Parathyroid adenoma (tissue), 2 donors: Measurements from ENCODE around the gene TYMS.

Source experiments
- H2AFZ ChIP-seq: fragments of 300-600 bp; sonication (generic); one replicate; pipeline ENCODE4 v1.7.0; 2017; ENCODE audit warnings: antibody characterized with exemption, mild to moderate bottlenecking
- H3K27ac ChIP-seq: fragments of 300-600 bp; sonication (generic); one replicate; pipeline ENCODE4 v1.7.0; 2017
- H3K27me3 ChIP-seq: fragments of 300-600 bp; sonication (generic); one replicate; pipeline ENCODE4 v1.7.0; 2017; ENCODE audit warnings: low read length; ENCODE audit not compliant: control insufficient read depth, insufficient read depth
- H3K36me3 ChIP-seq: fragments of 300-600 bp; sonication (generic); one replicate; pipeline ENCODE4 v1.7.0; 2017; ENCODE audit warnings: low read length; ENCODE audit not compliant: control insufficient read depth, insufficient read depth
- H3K4me1 ChIP-seq: fragments of 300-600 bp; sonication (generic); one replicate; pipeline ENCODE4 v1.7.0; 2017; ENCODE audit warnings: control low read depth
- H3K4me2 ChIP-seq: fragments of 300-600 bp; sonication (generic); one replicate; pipeline ENCODE4 v1.7.0; 2017; ENCODE audit warnings: low read length
- H3K4me3 ChIP-seq: fragments of 300-600 bp; sonication (generic); one replicate; pipeline ENCODE4 v1.7.0; 2017; ENCODE audit warnings: low read depth, low read length
- H3K79me2 ChIP-seq: fragments of 300-600 bp; sonication (generic); one replicate; pipeline ENCODE4 v1.7.0; 2017; ENCODE audit warnings: control low read depth
- H3K9ac ChIP-seq: fragments of 300-600 bp; sonication (generic); one replicate; pipeline ENCODE4 v1.7.0; 2017; ENCODE audit warnings: mild to moderate bottlenecking
- H3K9me3 ChIP-seq: fragments of 300-600 bp; sonication (generic); one replicate; pipeline ENCODE4 v1.7.0; 2017; ENCODE audit warnings: low read length; ENCODE audit not compliant: control insufficient read depth
- CTCF ChIP-seq: fragments of 300-600 bp; sonication (generic); IDR thresholded peaks from one replicate; pipeline ENCODE4 v1.7.0; 2017; ENCODE audit warnings: antibody characterized with exemption, mild to moderate bottlenecking
- donor health status: primary hyperparathyroidism.

TYMS gene

GRCh38 chr18:627231-627630, 30.2 kb upstream of the TYMS start:
- H3K79me2 ChIP-seq, result no peaks in the 10 kb centered on the region
- H3K4me2 ChIP-seq, result no peak overlapping the region
- H2AFZ ChIP-seq, result no peak overlapping the region
- H3K4me1 ChIP-seq, result no peaks in the 10 kb centered on the region
- H3K4me3 ChIP-seq, result no peak overlapping the region
- no peak overlapping the region for H3K9ac ChIP-seq
- no peak overlapping the region for H3K27ac ChIP-seq
- H3K9me3 ChIP-seq, result no peaks in the 10 kb centered on the region
- H3K27me3 ChIP-seq, result no peaks in the 10 kb centered on the region
- TF ChIP-seq CTCF, result no peak
- no peaks in the 10 kb centered on the region for H3K36me3 ChIP-seq

- Histone ChIP-seq H3K4me2 (no peak overlapping the region), H2AFZ (no peak overlapping the region), H3K4me3 (no peak overlapping the region), H3K79me2 (no peaks in the 10 kb centered on the region), H3K9ac (no peak overlapping the region), H3K9me3 (no peaks in the 10 kb centered on the region), H3K4me1 (no peaks in the 10 kb centered on the region), H3K27me3 (no peaks in the 10 kb centered on the region), H3K36me3 (no peaks in the 10 kb centered on the region), H3K27ac (no peak overlapping the region)
- no peak for TF ChIP-seq CTCF
These were observed 27.9 kb upstream of the TYMS start for GRCh38 chr18:629269-630150.

- no peak for TF ChIP-seq CTCF
- H3K36me3 ChIP-seq, result no peaks in the 10 kb centered on the region
- no peak overlapping the region for H3K4me3 ChIP-seq
These were observed 25.9 kb upstream of the TYMS start for GRCh38 chr18:631560-631959.

GRCh38 chr18:634551-635045, 22.9 kb upstream of the TYMS start:
- no peaks in the 10 kb centered on the region for H3K79me2 ChIP-seq
- no peak overlapping the region for H3K9ac ChIP-seq
- H3K4me3 ChIP-seq, result no peak overlapping the region
- no peak for TF ChIP-seq CTCF
- H3K27ac ChIP-seq, result no peak overlapping the region
- no peak overlapping the region for H3K4me2 ChIP-seq
- no peaks in the 10 kb centered on the region for H3K36me3 ChIP-seq
- no peaks in the 10 kb centered on the region for H3K27me3 ChIP-seq
- H3K9me3 ChIP-seq, result no peaks in the 10 kb centered on the region
- H3K4me1 ChIP-seq, result no peaks in the 10 kb centered on the region
- no peak overlapping the region for H2AFZ ChIP-seq

More at GRCh38 chr18:631560-631959, 25.9 kb upstream of the TYMS start:
- Histone ChIP-seq H3K79me2 (no peaks in the 10 kb centered on the region), H3K9ac (no peak overlapping the region), H3K27ac (no peak overlapping the region), H2AFZ (no peak overlapping the region), H3K9me3 (no peaks in the 10 kb centered on the region), H3K4me2 (no peak overlapping the region), H3K27me3 (no peaks in the 10 kb centered on the region), H3K4me1 (no peaks in the 10 kb centered on the region)

GRCh38 chr18:635171-635570, 22.3 kb upstream of the TYMS start:
- H3K27ac ChIP-seq, result no peak overlapping the region
- H3K4me3 ChIP-seq, result no peak overlapping the region
- no peaks in the 10 kb centered on the region for H3K27me3 ChIP-seq
- H3K4me1 ChIP-seq, result no peaks in the 10 kb centered on the region
- H3K4me2 ChIP-seq, result no peak overlapping the region
- H3K9me3 ChIP-seq, result no peaks in the 10 kb centered on the region
- no peaks in the 10 kb centered on the region for H3K79me2 ChIP-seq
- H2AFZ ChIP-seq, result no peak overlapping the region
- no peak for TF ChIP-seq CTCF
- no peak overlapping the region for H3K9ac ChIP-seq
- H3K36me3 ChIP-seq, result no peaks in the 10 kb centered on the region
